Activated CD4-positive, CD25-positive, alpha-beta regulatory T cell treated with anti-CD3 and anti-CD28 coated beads, Interleukin-2, amount 50 U/mL, for 16 hours (primary cell): ENCODE results near the gene SLC27A6.
"Not testable (repeated sequence)": the region's sequence is repeated elsewhere in the genome, so short reads cannot be mapped to it uniquely, and the experiment has no call there.

Experiments used
- DNase-seq: peaks from one replicate; pipeline ENCODE4 v3.0.0-alpha.2; 2020; ENCODE audit warnings: low read depth, low spot score

Gene SLC27A6

DNA sequence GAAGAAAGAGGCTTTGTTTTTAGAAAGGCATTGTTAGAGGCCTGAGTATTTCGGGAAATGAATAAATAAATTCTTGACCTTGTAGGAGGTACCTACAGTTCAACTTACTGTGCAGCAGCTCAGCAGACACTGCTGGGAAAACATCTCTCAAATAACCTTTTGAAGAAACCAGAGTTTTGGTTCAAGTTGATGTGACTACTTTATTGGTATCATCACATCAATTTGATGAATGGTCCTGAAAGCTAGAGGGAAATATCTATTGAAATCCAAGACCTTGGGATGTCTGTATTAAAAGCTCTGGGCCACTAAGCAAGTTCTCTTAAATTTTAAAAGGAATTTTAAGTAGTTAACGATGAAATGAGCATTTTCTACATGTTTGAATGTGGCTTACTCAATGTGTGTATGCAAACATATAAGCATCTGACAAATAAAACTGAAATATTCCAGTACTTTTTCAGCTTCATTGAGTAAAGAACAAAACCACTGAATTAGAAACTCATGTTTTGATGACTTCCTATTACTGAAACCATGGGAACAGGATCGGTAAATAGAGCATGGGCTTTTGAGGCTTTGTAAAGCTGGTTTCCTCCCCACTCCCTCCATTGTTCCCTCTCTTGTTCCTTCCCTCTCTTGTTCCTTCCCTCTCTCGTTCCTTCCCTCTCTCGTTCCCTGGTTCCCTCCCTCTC lies 36.7 kb downstream of the SLC27A6 start:
- no peak for DNase-seq

DNA sequence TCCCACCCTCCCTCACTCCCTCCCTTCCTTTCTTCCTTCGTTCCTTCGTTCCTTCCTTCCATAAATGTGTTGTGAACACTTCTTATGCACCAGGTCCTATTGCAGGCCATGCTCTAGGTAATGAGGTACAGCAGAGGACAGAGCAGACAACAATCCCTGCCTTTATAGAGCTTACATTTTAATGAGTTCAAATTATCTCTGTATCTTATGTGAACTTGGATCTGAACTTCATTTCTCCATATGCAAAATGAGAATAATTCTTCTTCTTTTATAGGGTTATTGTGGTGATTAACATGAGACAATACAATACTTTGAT lies 37.2 kb downstream of the SLC27A6 start:
- no peak for DNase-seq

DNA sequence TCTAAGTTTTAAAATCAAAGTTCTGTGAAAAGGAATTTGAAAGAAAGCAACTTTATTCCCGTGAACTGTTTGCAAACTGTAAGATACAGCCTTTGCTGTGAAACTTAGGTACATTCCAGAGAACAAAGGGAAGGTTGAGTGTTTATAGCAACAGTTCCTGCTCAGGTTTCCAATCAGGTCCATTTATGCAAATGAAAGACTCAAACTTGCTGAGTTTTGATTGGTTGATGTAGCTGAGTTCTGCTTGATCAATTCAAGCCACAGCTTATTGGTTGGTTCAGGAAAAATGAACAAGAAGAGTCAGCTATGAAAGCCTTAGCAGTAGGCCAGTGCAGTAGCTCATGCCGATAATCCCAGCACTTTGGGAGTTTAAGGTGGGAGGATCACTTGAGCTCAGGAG lies 37.9 kb downstream of the SLC27A6 start:
- no peak for DNase-seq

DNA sequence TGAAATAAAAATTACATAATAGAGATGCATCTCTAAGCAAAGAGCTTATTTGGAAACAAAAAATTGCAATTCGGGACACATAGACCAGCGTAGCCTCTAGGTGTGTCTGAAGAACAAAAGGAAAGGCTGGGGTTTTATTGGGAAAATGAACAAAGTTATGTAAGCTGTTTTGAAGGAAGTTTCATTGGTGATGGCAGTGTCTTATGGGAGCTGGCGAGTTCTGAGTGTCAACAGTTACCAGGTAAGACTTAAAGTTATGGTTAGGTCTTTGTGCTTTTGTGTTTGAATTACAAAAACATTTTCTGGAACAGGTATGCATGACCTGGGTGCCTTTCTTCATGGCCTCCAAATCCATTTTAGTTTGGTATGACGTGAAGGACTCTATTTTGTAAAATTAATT lies 48.9 kb downstream of the SLC27A6 start:
- no peak for DNase-seq

DNA sequence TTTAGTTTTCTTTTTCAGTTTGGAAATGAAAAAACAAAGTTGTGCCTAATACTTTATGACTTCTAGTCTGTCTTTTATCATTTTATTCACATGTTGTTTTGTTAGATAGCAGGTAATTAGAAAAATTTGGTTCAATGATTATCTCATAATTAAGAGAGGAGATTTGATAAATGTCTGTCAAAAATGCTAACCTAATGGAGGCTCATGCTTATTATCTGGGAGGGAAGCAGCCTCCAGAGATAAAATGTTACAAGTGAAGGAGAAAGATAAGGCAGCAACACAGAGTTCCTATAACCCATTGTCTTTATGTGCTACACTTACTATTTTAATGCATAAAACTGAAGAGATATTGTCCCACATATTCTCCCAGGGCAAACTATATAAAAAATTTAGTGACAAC lies 53.5 kb downstream of the SLC27A6 start:
- no peak for DNase-seq

- no peak for DNase-seq
These were observed 54.2 kb downstream of the SLC27A6 start for GRCh38 chr5:129019401-129019908.

GRCh38 chr5:129020683-129021082 lies 55.4 kb downstream of the SLC27A6 start:
- no peak for DNase-seq

GRCh38 chr5:129021744-129022143 lies 56.5 kb downstream of the SLC27A6 start:
- no peak for DNase-seq

GRCh38 chr5:129022599-129022998 lies 57.3 kb downstream of the SLC27A6 start:
- DNase-seq = no peak

GRCh38 chr5:129027260-129027659 lies 62.0 kb downstream of the SLC27A6 start:
- DNase-seq = no peak

DNA sequence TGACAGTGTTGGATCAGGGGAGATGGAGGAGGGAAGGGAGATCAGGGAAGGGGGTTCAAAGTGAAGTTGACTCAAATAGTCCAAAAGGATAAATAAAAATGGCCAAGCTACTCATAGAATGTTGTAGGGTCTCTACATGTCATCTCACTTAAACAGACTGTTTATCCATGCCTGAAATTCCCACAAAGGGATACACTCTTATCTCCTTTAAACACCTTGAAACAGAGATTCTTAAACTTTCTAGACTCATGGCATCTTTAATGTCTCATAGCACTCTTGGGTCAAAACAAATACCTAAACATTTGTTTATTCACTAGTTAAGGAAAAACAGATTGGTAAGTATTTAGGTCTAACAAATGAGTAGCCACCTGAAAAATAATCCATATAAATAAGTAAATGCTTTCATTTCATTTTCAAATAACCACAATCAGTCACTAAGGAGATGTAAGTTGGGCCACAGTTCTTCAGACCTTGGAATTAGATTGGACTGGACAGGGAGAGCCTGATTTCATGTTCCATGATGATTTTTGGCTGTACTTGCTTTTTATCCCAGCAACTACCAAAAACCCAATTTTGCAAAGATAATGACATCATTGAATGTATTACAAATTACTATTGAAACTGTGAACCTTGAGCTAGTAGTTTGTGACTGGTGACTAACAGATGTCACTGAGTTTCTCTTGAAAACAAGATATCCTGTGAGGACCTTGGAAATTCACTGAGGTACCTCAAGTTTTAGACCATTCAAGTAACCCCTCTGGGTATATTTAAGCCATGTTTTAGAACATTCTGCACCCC lies 66.8 kb downstream of the SLC27A6 start:
- DNase-seq = no peak

GRCh38 chr5:129036257-129036656 lies 71.0 kb downstream of the SLC27A6 start:
- DNase-seq = not testable (repeated sequence)

DNA sequence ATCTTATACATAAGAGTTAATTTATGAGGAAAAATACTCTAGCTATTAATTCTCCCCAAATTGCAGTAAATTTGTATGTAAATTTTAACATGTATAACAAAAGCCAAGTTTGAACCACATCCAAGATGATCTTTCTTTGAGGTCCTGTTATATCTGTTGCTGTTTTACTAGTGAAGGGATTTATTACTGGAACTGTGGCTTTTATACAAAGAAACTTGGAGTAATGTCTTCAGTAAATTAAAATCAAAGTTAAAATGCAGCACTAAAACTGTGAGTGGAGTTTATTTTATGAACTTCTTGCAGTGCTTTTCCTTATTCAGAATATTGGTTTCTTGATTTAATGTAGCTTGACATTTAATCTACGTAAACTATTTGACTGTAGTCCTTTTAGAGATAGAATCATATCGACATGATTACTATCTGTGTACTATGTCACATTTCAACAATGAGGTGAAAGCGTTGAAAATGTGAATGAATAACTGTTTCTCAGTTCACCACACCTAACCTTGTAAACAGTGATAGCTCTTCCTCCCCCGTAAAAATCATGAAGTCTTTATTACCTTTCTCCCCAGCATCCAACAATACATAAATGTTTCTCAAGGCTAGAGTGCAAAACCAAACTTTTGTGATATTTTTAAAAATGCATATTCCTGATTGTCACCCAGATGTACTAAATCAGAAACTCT lies 76.1 kb downstream of the SLC27A6 start:
- no peak for DNase-seq

- no peak for DNase-seq
These were observed 77.0 kb downstream of the SLC27A6 start for GRCh38 chr5:129042306-129042705.

DNA sequence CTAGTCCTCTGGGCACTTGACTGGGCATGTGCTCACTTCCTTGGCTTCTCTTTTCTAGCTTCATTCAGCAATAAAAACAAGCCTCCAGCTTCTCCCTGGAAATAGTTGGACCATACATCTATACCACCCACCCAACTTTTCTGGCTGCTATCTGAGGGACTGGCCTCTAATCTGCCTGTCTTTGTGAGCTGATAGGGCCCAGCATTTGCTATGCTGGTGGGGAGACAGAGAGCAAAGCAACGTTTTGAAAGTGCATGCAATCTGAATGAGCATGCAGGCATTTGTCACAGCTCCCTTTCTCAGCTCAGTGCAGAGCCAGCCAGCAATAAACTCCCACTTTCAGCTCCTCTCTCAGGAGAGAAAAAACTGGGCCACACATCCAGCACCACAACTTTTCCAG lies 78.6 kb downstream of the SLC27A6 start:
- no peak for DNase-seq

- DNase-seq = no peak
These were observed 80.9 kb downstream of the SLC27A6 start for GRCh38 chr5:129046151-129046550.

GRCh38 chr5:129048509-129048908 lies 83.2 kb downstream of the SLC27A6 start:
- DNase-seq = no peak

- no peak for DNase-seq
These were observed 84.0 kb downstream of the SLC27A6 start for GRCh38 chr5:129049126-129049799.

DNA sequence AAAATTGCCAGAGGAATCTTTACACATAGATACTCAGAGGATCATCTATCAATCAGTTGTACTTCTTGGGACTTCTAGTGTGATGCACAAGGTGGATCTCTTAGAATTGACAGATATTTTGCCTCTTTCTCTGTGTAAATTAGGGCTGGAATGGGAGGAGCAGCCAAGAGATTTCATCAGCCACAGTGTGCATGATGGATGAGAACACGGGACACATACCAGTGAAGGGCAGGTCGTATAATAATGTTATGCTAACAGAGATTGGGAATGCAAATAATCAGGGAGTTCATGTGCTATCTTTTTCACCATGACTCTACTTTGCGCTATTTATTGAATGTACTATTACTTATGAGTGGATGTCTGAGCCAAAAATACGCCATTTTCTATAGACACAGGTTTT lies 86.0 kb downstream of the SLC27A6 start:
- DNase-seq = no peak

DNA sequence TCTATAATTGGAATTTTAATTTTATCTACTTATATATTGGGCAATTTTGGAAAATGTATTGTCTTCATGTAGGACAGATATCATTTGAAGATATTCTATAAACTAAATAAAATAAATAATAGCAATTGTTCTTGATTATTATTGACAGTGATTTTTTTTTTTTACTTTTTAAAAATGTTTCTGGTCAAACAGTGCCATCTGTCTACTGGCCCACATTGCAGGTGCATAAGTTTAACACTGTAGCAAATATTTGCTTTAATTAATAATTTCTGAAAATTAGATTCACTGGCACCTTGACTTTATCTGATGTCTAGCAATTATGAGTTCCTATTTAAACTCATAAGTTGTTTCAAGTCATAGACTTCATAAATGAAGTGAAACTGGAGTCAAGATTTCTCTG lies 88.2 kb downstream of the SLC27A6 start:
- no peak for DNase-seq

- no peak for DNase-seq
These were observed 92.0 kb downstream of the SLC27A6 start for GRCh38 chr5:129057329-129057728.

DNA sequence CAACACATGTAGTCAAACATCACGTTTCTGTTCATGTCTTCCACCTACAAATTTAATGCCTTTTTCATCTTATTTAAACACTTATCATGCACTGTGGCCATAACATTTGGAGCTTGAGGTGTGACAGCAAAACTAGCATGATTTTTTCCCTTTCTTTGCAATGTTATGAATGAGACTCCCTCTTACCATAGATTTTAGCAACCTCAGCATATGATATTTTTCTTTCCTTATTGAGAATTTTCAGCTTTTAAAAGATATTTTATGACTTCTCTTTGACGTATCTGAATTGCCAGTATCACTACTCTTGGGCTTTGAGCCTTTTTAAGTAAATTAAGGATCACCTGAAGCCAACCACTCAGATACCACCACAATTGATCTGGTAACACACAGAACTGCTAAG lies 96.6 kb downstream of the SLC27A6 start:
- no peak for DNase-seq
